GM23338 (cell line): ENCODE data around the gene MESP1. TPM values are rescaled to one million over a fixed set of nuclear protein-coding genes. Genes with fewer than 3 reads are reported as not detected.

Experiments
- ATAC-seq: fragments of 200-7000 bp; cut with Tn5 transposase; 3 replicates; pipeline ENCODE4 v1.9.1; 2020
- DNase-seq: peaks from one replicate; pipeline ENCODE4 v3.0.0-alpha.2; 2015; ENCODE audit warnings: low spot score
- H2AFZ ChIP-seq: fragments of 200-600 bp; sonication (generic); 2 replicates; pipeline ENCODE4 v1.8.0; 2016; ENCODE audit warnings: antibody characterized with exemption, mild to moderate bottlenecking, moderate library complexity
- H3F3A ChIP-seq: fragments of 200-600 bp; sonication (generic); replicated peaks from 2 replicates; pipeline ENCODE4 v1.8.0; 2017; ENCODE audit warnings: antibody characterized with exemption, mixed run types, low read depth
- H3K27ac ChIP-seq: fragments of 200-600 bp; sonication (generic); 2 replicates; pipeline ENCODE4 v1.6.1; 2016; ENCODE audit warnings: low read depth
- H3K27me3 ChIP-seq: fragments of 200-600 bp; sonication (generic); 2 replicates; pipeline ENCODE4 v1.8.0; 2016; ENCODE audit warnings: mild to moderate bottlenecking, mixed run types, moderate library complexity; ENCODE audit not compliant: insufficient read depth
- H3K36me3 ChIP-seq: fragments of 200-600 bp; sonication (generic); 2 replicates; pipeline ENCODE4 v1.8.0; 2016; ENCODE audit warnings: mild to moderate bottlenecking; ENCODE audit not compliant: insufficient read depth
- H3K4me1 ChIP-seq: fragments of 200-600 bp; sonication (generic); 2 replicates; pipeline ENCODE4 v1.8.0; 2016; ENCODE audit warnings: mild to moderate bottlenecking, moderate library complexity; ENCODE audit not compliant: insufficient read depth
- H3K4me2 ChIP-seq: fragments of 200-600 bp; sonication (generic); 2 replicates; pipeline ENCODE4 v1.7.1; 2017; ENCODE audit warnings: mixed run types
- H3K4me3 ChIP-seq: fragments of 200-600 bp; sonication (generic); 2 replicates; pipeline ENCODE4 v1.6.1; 2016; ENCODE audit warnings: mixed run types
- H3K79me2 ChIP-seq: fragments of 200-600 bp; sonication (generic); replicated peaks from 2 replicates; pipeline ENCODE4 v1.8.0; 2017; ENCODE audit warnings: mild to moderate bottlenecking; ENCODE audit not compliant: insufficient read depth
- H3K9me2 ChIP-seq: fragments of 200-600 bp; sonication (generic); 2 replicates; pipeline ENCODE4 v1.8.0; 2017; ENCODE audit not compliant: insufficient read depth
- H4K20me1 ChIP-seq: fragments of 200-600 bp; sonication (generic); replicated peaks from 2 replicates; pipeline ENCODE4 v1.8.0; 2017; ENCODE audit warnings: mild to moderate bottlenecking; ENCODE audit not compliant: insufficient read depth
- H3K27ac Mint-ChIP-seq: 2 replicates; pipeline ENCODE4 v1.8.0; 2020; ENCODE audit warnings: inconsistent platforms, mild to moderate bottlenecking, moderate library complexity, mixed read lengths
- H3K27me3 Mint-ChIP-seq: 3 replicates; pipeline ENCODE4 v1.8.0; 2022; ENCODE audit warnings: low read depth, mild to moderate bottlenecking, moderate library complexity, mixed read lengths, inconsistent platforms; ENCODE audit not compliant: insufficient read depth, poor library complexity
- H3K36me3 Mint-ChIP-seq: 3 replicates; pipeline ENCODE4 v1.8.0; 2021; ENCODE audit warnings: low read depth, mild to moderate bottlenecking, inconsistent platforms, moderate library complexity, mixed read lengths
- H3K4me1 Mint-ChIP-seq: 3 replicates; pipeline ENCODE4 v1.8.0; 2020; ENCODE audit warnings: mild to moderate bottlenecking, inconsistent platforms, mixed read lengths
- H3K4me3 Mint-ChIP-seq: 3 replicates; pipeline ENCODE4 v1.8.0; 2021; ENCODE audit warnings: moderate library complexity, mild to moderate bottlenecking, inconsistent platforms, mixed read lengths
- H3K9me3 Mint-ChIP-seq: 3 replicates; pipeline ENCODE4 v1.8.0; 2020; ENCODE audit warnings: moderate library complexity, mild to moderate bottlenecking, inconsistent platforms, mixed read lengths
- EZH2phosphoT487 ChIP-seq: fragments of 200-600 bp; sonication (generic); IDR thresholded peaks from one replicate; pipeline ENCODE4 v1.8.1; 2018; ENCODE audit warnings: antibody characterized with exemption; ENCODE audit not compliant: unreplicated experiment
- POLR2AphosphoS5 ChIP-seq: IDR thresholded peaks from 2 replicates; pipeline ENCODE4 v1.6.1; 2016; ENCODE audit warnings: antibody characterized with exemption, low read depth
- ZNF114 ChIP-seq: fragments of 250-450 bp; sonication (Bioruptor Pico); IDR thresholded peaks from 2 replicates; pipeline ENCODE4 v1.5.0; 2020; ENCODE audit warnings: mild to moderate bottlenecking, moderate library complexity
- ZNF331 ChIP-seq: fragments of 250-450 bp; sonication (Bioruptor Pico); IDR thresholded peaks from 2 replicates; pipeline ENCODE4 v1.5.0; 2020; ENCODE audit warnings: low read depth, mild to moderate bottlenecking, moderate library complexity
- polyA plus RNA-seq: library from polyadenylated mRNA; unstranded; fragments of >200 nt; fragmentation: Nextera tagmentation; extraction: Ambion mirVana; gene quantifications from 2 replicates; pipeline ENCODE4 v1.2.1, GENCODE V29; 2016
- total RNA-seq: library from RNA; depleted of rRNA; stranded (reverse); fragments of >200 nt; shearing (Covaris generic); gene quantifications from 2 replicates; pipeline ENCODE4 v1.2.3, GENCODE V29; 2014
- TF ChIP-seq, protein P1 (sequence below): fragments of 250-450 bp; sonication (Bioruptor Pico); IDR thresholded peaks from 2 replicates; pipeline ENCODE4 v1.5.0; 2020; ENCODE audit warnings: mild to moderate bottlenecking, moderate library complexity
- TF ChIP-seq, protein P2 (sequence below), 2 experiments: fragments of 200-600 bp in 1 of 2; sonication (generic) in 1 of 2; conservative IDR thresholded peaks; 2 replicates each; pipeline versions ENCODE4 v1.5.1 to v1.6.1; 2016 to 2017; ENCODE audit warnings: antibody characterized with exemption in 2 of 2, low read depth in 2 of 2, mild to moderate bottlenecking in 2 of 2, moderate library complexity in 1 of 2

MESP1 gene
- total and polyA plus RNA-seq, 2 experiments from 2014 or later = 0.21 to 0.91 TPM

DNA sequence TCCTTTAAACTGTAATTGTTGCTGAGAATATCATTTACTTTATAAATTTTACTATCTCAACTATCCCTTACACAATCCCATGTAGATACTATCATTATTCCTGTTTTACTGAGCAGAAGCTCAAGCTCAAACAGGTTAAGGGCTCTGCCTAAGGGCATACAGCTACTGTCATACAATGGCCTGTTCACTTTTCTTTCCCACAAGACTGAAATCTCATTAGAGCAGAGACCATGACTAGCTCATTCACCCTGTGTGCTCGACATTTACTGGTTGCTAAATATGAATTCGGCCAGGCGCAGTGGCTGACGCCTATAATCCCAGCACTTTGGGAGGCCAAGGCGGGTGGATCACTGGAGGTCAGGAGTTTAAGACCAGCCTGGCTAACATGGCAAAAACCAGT, 23.4 kb upstream of the MESP1 start (continued):
- TF ChIP-seq, protein P1, sequence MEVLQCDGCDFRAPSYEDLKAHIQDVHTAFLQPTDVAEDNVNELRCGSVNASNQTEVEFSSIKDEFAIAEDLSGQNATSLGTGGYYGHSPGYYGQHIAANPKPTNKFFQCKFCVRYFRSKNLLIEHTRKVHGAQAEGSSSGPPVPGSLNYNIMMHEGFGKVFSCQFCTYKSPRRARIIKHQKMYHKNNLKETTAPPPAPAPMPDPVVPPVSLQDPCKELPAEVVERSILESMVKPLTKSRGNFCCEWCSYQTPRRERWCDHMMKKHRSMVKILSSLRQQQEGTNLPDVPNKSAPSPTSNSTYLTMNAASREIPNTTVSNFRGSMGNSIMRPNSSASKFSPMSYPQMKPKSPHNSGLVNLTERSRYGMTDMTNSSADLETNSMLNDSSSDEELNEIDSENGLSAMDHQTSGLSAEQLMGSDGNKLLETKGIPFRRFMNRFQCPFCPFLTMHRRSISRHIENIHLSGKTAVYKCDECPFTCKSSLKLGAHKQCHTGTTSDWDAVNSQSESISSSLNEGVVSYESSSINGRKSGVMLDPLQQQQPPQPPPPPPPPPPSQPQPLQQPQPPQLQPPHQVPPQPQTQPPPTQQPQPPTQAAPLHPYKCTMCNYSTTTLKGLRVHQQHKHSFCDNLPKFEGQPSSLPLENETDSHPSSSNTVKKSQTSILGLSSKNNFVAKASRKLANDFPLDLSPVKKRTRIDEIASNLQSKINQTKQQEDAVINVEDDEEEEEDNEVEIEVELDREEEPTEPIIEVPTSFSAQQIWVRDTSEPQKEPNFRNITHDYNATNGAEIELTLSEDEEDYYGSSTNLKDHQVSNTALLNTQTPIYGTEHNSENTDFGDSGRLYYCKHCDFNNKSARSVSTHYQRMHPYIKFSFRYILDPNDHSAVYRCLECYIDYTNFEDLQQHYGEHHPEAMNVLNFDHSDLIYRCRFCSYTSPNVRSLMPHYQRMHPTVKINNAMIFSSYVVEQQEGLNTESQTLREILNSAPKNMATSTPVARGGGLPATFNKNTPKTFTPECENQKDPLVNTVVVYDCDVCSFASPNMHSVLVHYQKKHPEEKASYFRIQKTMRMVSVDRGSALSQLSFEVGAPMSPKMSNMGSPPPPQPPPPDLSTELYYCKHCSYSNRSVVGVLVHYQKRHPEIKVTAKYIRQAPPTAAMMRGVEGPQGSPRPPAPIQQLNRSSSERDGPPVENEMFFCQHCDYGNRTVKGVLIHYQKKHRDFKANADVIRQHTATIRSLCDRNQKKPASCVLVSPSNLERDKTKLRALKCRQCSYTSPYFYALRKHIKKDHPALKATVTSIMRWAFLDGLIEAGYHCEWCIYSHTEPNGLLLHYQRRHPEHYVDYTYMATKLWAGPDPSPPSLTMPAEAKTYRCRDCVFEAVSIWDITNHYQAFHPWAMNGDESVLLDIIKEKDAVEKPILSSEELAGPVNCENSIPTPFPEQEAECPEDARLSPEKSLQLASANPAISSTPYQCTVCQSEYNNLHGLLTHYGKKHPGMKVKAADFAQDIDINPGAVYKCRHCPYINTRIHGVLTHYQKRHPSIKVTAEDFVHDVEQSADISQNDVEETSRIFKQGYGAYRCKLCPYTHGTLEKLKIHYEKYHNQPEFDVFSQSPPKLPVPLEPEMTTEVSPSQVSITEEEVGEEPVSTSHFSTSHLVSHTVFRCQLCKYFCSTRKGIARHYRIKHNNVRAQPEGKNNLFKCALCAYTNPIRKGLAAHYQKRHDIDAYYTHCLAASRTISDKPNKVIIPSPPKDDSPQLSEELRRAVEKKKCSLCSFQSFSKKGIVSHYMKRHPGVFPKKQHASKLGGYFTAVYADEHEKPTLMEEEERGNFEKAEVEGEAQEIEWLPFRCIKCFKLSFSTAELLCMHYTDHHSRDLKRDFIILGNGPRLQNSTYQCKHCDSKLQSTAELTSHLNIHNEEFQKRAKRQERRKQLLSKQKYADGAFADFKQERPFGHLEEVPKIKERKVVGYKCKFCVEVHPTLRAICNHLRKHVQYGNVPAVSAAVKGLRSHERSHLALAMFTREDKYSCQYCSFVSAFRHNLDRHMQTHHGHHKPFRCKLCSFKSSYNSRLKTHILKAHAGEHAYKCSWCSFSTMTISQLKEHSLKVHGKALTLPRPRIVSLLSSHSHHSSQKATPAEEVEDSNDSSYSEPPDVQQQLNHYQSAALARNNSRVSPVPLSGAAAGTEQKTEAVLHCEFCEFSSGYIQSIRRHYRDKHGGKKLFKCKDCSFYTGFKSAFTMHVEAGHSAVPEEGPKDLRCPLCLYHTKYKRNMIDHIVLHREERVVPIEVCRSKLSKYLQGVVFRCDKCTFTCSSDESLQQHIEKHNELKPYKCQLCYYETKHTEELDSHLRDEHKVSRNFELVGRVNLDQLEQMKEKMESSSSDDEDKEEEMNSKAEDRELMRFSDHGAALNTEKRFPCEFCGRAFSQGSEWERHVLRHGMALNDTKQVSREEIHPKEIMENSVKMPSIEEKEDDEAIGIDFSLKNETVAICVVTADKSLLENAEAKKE (CRISPR knock-in tag) = no peak
- TF ChIP-seq, protein P2, sequence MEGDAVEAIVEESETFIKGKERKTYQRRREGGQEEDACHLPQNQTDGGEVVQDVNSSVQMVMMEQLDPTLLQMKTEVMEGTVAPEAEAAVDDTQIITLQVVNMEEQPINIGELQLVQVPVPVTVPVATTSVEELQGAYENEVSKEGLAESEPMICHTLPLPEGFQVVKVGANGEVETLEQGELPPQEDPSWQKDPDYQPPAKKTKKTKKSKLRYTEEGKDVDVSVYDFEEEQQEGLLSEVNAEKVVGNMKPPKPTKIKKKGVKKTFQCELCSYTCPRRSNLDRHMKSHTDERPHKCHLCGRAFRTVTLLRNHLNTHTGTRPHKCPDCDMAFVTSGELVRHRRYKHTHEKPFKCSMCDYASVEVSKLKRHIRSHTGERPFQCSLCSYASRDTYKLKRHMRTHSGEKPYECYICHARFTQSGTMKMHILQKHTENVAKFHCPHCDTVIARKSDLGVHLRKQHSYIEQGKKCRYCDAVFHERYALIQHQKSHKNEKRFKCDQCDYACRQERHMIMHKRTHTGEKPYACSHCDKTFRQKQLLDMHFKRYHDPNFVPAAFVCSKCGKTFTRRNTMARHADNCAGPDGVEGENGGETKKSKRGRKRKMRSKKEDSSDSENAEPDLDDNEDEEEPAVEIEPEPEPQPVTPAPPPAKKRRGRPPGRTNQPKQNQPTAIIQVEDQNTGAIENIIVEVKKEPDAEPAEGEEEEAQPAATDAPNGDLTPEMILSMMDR (conservative IDR thresholded peaks at IDR 0.05; ENCODE audit: low read depth in 2 of 2) = no peak
- no peak for TF ChIP-seq ZNF331 (CRISPR knock-in tag)
- no peak for TF ChIP-seq EZH2phosphoT487
- TF ChIP-seq POLR2AphosphoS5 = no peak

DNA sequence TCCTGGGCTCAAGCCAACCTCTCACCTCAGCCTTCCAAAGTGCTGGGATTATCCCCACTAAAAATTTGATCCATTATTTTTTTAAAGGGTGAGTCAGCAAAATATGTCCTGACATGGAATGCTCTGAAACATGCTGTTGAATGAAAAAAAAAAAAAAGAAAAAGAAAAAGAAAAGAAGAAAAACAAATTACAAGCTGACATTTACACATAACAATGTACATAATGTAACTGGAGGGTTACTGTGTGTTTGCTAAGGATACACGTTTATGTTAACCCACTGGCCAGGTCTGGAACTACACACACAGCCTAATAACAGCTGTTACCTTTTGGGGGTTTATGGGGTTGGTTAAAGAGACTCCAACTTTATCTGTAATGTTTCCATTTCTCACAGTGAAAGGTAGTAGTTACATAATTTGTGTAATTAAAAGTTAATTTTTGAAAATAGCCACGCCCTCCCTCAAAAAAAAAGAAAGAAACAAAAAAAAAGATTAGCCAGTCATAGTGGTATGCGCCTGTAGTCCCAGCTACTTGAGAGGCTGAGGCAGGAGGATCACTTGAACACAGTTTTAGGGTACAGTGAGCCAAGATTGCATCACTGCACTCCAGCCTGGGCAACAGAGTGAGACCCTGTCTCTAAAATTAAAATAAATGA, 22.0 kb upstream of the MESP1 start:
- Mint-ChIP-seq H3K27me3 (peaks cover 21% of the 10 kb centered on the region), H3K27ac (no peak overlapping the region), H3K4me3 (no peak overlapping the region), H3K9me3 (no peaks in the 10 kb centered on the region), H3K36me3 (no peaks in the 10 kb centered on the region), H3K4me1 (no peaks in the 10 kb centered on the region; the same call in 2 of the 3 replicates)
- DNase-seq (peak; percentile 52), ATAC-seq (no peak)
- no peaks in the 10 kb centered on the region for H3K79me2 ChIP-seq
- peaks cover 3% of the 10 kb centered on the region; the same call in 1 of the 2 replicates for H3K4me1 ChIP-seq
- peaks cover 30% of the 10 kb centered on the region for H3K27me3 ChIP-seq
- H3K4me3 ChIP-seq = no peak overlapping the region
- H3F3A ChIP-seq = no peaks in the 10 kb centered on the region
- no peak overlapping the region for H3K27ac ChIP-seq
- no peaks in the 10 kb centered on the region for H3K9me2 ChIP-seq
- H4K20me1 ChIP-seq = no peaks in the 10 kb centered on the region
- H2AFZ ChIP-seq = no peak overlapping the region
- no peaks in the 10 kb centered on the region for H3K36me3 ChIP-seq
- H3K4me2 ChIP-seq = no peak overlapping the region
- TF ChIP-seq ZNF114 (CRISPR knock-in tag) (no peak), POLR2AphosphoS5 (no peak)
- TF ChIP-seq, protein P1 (CRISPR knock-in tag) = no peak
